T-helper 2 cell treated with Interferon-gamma antibody and Interleukin-4, amounts not matched to agents 100 ng/mL and 5 ng/mL, for 36 hours (primary cell): Measurements from ENCODE around the gene MED29. TPM values are rescaled to one million over a fixed set of nuclear protein-coding genes. Genes with fewer than 3 reads are reported as not detected.

Experiments used
- total RNA-seq: library from RNA; stranded (reverse); gene quantifications from 2 replicates; pipeline ENCODE4 v1.2.3, GENCODE V29; 2022

MED29 gene
- total RNA-seq, 1 donor from 2014 or later, result 35.8 TPM

Other genes starting within 250 kb of the MED29 start
- not detected in 2 replicates for gene NCCRP1, start 194.4 kb upstream of the MED29 start, total RNA-seq
- not detected in 2 replicates for gene SYCN, start 187.1 kb upstream of the MED29 start, total RNA-seq
- gene IFNL3, start 146.4 kb upstream of the MED29 start, total RNA-seq, result not detected in 2 replicates
- not detected in 2 replicates for gene IFNL4, start 142.5 kb upstream of the MED29 start, total RNA-seq
- not detected in 2 replicates for gene IFNL2, start 123.0 kb upstream of the MED29 start, total RNA-seq
- gene IFNL1, start 95.0 kb upstream of the MED29 start, total RNA-seq, result 0.25 TPM in 1 of 2 replicates, not detected in the other
- 4.3 and 4.8 TPM in 2 replicates for gene LRFN1, start 70.5 kb upstream of the MED29 start, total RNA-seq
- gene GMFG, start 55.3 kb upstream of the MED29 start, total RNA-seq, result 640 and 657 TPM in 2 replicates
- gene SAMD4B, start 49.0 kb upstream of the MED29 start, total RNA-seq, result 45.2 and 46.1 TPM in 2 replicates
- 43.9 and 46.7 TPM in 2 replicates for gene PAF1, start 272 bp upstream of the MED29 start, total RNA-seq
- gene ZFP36, start 15.5 kb downstream of the MED29 start, total RNA-seq, result 74.0 and 79.7 TPM in 2 replicates
- 57.3 and 61.0 TPM in 2 replicates for gene PLEKHG2, start 21.3 kb downstream of the MED29 start, total RNA-seq
- gene RPS16, start 44.6 kb downstream of the MED29 start, total RNA-seq, result 2,392 and 2,430 TPM in 2 replicates
- 150 and 153 TPM in 2 replicates for gene SUPT5H, start 54.2 kb downstream of the MED29 start, total RNA-seq
- gene TIMM50, start 89.5 kb downstream of the MED29 start, total RNA-seq, result 65.1 and 69.0 TPM in 2 replicates
- 0.45 and 0.73 TPM in 2 replicates for gene DLL3, start 107.6 kb downstream of the MED29 start, total RNA-seq
- gene SELENOV, start 123.8 kb downstream of the MED29 start, total RNA-seq, result not detected in 2 replicates
- gene EID2B, start 141.5 kb downstream of the MED29 start, total RNA-seq, result 2.9 and 3.8 TPM in 2 replicates
- 14.3 and 15.8 TPM in 2 replicates for gene EID2, start 148.8 kb downstream of the MED29 start, total RNA-seq
- not detected in 2 replicates for gene LGALS13, start 211.1 kb downstream of the MED29 start, total RNA-seq